Measurements from ENCODE around the gene RABGGTA. TPM values are rescaled to one million over a fixed set of nuclear protein-coding genes. Genes with fewer than 3 reads are reported as not detected.

The RABGGTA gene
- total and polyA plus RNA-seq, 9 of the 15 experiments (the other 6 are each of a cell fraction or from before 2014, with no cell fraction given) = 4.5 to 24.2 (median 15.5) TPM

GRCh38 chr14:24252289-24253124 is 18.9 kb downstream of the RABGGTA start (continued):
- no peak for TF ChIP-seq MGA (IDR thresholded peaks at IDR 0.05)
- TF ChIP-seq ARID3A (IDR thresholded peaks at IDR 0.05; ENCODE audit: borderline replicate concordance, low read depth, low read length) = no peak
- no peak for TF ChIP-seq BRD9 (IDR thresholded peaks at IDR 0.05; ENCODE audit: low read depth, partially characterized antibody)
- TF ChIP-seq ZNF24 (IDR thresholded peaks at IDR 0.05) = no peak
- TF ChIP-seq ZNF717 (CRISPR knock-in tag; IDR thresholded peaks at IDR 0.05) = no peak
- no peak for TF ChIP-seq SLC30A9 (CRISPR knock-in tag; IDR thresholded peaks at IDR 0.05)
- TF ChIP-seq NFATC3 (IDR thresholded peaks at IDR 0.05) = no peak
- no peak for TF ChIP-seq MAZ (CRISPR knock-in tag; conservative IDR thresholded peaks at IDR 0.05 in 1 of 2, IDR thresholded peaks at IDR 0.05 in 1 of 2)
- TF ChIP-seq KAT2B (IDR thresholded peaks at IDR 0.05; ENCODE audit: low read depth, low read length) = no peak
- no peak for TF ChIP-seq L3MBTL2 (IDR thresholded peaks at IDR 0.05)
- TF ChIP-seq ZNF277 (CRISPR knock-in tag; IDR thresholded peaks at IDR 0.05; ENCODE audit: borderline replicate concordance) = no peak

Measured in K562 (cell line).